ENCODE measurements around the gene ZNF608. TPM values are rescaled to one million over a fixed set of nuclear protein-coding genes. Genes with fewer than 3 reads are reported as not detected.

Gene ZNF608
- total and polyA plus RNA-seq, 2 experiments from 2014 or later: 20.5 to 42.4 TPM

GRCh38 chr5:124696898-124697297 is 49.5 kb downstream of the ZNF608 start:
- no peak overlapping the region for H3K27ac Mint-ChIP-seq
- Histone ChIP-seq H3K4me2 (no peak overlapping the region), H3K79me2 (replicated peaks; ENCODE audit: insufficient read depth) (peaks cover 96% of the 10 kb centered on the region), H2AFZ (no peak overlapping the region), H4K20me1 (replicated peaks; ENCODE audit: insufficient read depth) (no peaks in the 10 kb centered on the region), H3K27ac (ENCODE audit: low read depth) (no peak overlapping the region), H3K27me3 (ENCODE audit: insufficient read depth) (no peaks in the 10 kb centered on the region), H3K4me3 (no peak overlapping the region), H3K4me1 (ENCODE audit: insufficient read depth) (peaks cover 43% of the 10 kb centered on the region), H3F3A (replicated peaks; ENCODE audit: low read depth) (no peaks in the 10 kb centered on the region), H3K9me2 (ENCODE audit: insufficient read depth) (no peaks in the 10 kb centered on the region), H3K36me3 (ENCODE audit: insufficient read depth) (no peaks in the 10 kb centered on the region)
- peaks cover 2% of the 10 kb centered on the region for H3K27me3 Mint-ChIP-seq (ENCODE audit: insufficient read depth, low read depth, poor library complexity)
- peaks cover 27% of the 10 kb centered on the region for H3K36me3 Mint-ChIP-seq (ENCODE audit: low read depth)
- no peak for DNase-seq (ENCODE audit: low spot score)
- H3K4me1 Mint-ChIP-seq: peaks cover 70% of the 10 kb centered on the region
- H3K9me3 Mint-ChIP-seq: no peaks in the 10 kb centered on the region
- no peak overlapping the region for H3K4me3 Mint-ChIP-seq
- no peak for ATAC-seq
- TF ChIP-seq POLR2AphosphoS5 (IDR thresholded peaks at IDR 0.05; ENCODE audit: low read depth) (no peak), CREB1 (CRISPR knock-in tag; IDR thresholded peaks at IDR 0.05; ENCODE audit: low read depth) (no peak)

Measured in GM23338 (cell line).